ENCODE results near the gene MYRFL.

Gene MYRFL

DNA sequence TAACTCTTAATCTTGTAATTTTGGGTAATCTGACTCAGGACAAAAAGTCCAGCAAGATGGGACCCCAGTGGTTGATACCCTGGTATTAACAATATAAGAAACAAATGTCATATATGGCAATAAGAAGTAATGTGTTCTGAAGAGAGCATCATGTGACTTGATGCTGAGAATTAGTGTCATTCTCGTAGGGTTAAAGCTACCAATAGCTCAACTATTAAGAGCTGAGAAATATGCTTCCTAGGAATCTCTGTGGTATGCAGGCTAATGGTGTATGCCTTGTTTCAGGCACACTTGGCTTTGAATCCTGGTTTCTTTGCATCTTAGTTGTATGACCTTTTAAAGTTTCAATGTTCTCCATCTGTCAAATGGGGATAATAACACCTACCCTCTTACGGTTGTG, 9.1 kb downstream of the MYRFL start:
- TF ChIP-seq, protein P1, sequence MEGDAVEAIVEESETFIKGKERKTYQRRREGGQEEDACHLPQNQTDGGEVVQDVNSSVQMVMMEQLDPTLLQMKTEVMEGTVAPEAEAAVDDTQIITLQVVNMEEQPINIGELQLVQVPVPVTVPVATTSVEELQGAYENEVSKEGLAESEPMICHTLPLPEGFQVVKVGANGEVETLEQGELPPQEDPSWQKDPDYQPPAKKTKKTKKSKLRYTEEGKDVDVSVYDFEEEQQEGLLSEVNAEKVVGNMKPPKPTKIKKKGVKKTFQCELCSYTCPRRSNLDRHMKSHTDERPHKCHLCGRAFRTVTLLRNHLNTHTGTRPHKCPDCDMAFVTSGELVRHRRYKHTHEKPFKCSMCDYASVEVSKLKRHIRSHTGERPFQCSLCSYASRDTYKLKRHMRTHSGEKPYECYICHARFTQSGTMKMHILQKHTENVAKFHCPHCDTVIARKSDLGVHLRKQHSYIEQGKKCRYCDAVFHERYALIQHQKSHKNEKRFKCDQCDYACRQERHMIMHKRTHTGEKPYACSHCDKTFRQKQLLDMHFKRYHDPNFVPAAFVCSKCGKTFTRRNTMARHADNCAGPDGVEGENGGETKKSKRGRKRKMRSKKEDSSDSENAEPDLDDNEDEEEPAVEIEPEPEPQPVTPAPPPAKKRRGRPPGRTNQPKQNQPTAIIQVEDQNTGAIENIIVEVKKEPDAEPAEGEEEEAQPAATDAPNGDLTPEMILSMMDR (IDR thresholded peaks at IDR 0.05) = no peak
- DNase-seq (ENCODE audit: low spot score) = no peak
- Histone ChIP-seq H3K4me3 (no peak overlapping the region), H3K27ac (no peak overlapping the region)

DNA sequence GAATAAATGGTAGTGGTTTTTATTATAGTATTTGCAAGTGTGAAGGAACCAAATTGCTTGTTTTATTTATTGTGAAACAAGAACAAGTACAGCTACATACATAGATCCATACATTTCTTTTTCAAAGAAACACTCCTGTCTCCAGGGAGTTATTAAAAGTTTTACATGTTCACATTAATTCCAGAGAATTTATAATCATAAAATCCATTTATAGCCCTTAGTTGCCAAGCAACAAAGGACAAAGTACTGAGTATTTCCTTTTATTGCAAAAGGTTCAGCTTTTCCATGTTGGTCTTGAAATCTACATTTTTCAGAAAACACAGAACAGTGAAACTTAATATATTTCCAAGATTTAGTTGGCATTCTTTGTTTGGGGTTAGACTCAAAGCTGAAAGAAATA, 9.5 kb downstream of the MYRFL start:
- H3K4me3 ChIP-seq = no peak overlapping the region
- TF ChIP-seq, protein P1 (IDR thresholded peaks at IDR 0.05) = no peak
- no peak overlapping the region for H3K27ac ChIP-seq
- DNase-seq (ENCODE audit: low spot score) = no peak

DNA sequence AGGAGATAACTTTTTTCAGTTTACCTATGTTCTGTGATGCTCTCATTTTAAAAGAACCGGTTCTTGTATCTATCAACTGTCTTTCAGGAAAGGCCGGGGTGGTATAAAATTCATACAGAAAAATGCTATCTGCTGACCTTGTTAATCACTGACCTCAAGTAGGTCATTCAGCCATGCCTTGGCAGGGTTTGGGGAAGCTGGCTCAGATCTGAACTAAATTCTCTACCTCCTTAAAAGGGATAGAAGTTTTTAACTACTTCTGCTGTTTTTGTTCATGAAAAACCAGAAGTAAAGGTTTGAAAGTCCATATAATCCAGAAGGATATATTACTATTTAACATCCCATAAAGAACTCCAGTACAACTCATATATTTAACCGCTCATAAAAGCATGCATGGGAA, 10.1 kb downstream of the MYRFL start:
- Histone ChIP-seq H3K27ac (no peak overlapping the region), H3K4me3 (no peak overlapping the region)
- TF ChIP-seq, protein P1 (IDR thresholded peaks at IDR 0.05) = no peak
- no peak for DNase-seq (ENCODE audit: low spot score)

DNA sequence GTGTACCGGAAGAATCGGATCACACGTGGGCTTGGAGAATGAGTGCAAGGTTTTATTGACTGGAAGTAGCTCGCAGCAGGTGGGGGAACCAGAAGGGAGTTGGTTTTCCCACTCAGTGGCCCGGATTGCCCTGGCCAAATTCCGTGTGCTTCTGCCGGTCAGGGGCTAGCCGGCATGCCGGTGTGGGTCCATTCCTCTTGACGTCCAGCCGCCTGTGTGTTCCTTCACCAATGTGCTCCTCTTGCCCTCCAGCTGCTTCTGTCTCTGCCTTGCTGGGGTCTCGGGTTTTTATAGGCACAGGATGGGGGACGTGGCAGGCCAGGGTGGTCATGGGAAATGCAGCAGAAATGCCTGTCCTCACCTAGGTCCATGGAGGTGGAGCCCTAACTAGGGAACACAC, 11.0 kb downstream of the MYRFL start:
- Histone ChIP-seq H3K27ac (no peak overlapping the region), H3K4me3 (no peak overlapping the region)
- DNase-seq (ENCODE audit: low spot score) = no peak
- TF ChIP-seq, protein P1 (IDR thresholded peaks at IDR 0.05) = no peak

DNA sequence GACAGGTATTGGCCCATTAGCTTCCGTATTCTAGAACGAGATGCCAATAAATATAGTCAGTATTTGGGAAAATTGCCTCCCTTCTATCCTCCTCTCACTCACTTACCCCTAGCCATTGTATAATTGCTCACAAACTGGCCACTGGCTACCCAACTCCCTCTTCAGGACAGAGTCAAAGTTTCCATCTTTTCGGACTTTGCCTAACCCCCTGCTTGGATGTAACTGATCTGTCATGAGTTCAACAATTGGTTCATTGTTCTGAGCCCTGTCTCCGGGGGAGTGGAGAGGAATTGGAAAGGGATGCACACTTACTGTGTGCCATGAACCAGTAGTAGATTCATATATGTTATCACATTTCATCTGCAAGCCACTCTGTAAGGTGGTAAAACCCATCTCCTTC, 12.2 kb downstream of the MYRFL start:
- TF ChIP-seq, protein P1 (IDR thresholded peaks at IDR 0.05) = no peak
- Histone ChIP-seq H3K4me3 (no peak overlapping the region), H3K27ac (no peak overlapping the region)
- no peak for DNase-seq (ENCODE audit: low spot score)

DNA sequence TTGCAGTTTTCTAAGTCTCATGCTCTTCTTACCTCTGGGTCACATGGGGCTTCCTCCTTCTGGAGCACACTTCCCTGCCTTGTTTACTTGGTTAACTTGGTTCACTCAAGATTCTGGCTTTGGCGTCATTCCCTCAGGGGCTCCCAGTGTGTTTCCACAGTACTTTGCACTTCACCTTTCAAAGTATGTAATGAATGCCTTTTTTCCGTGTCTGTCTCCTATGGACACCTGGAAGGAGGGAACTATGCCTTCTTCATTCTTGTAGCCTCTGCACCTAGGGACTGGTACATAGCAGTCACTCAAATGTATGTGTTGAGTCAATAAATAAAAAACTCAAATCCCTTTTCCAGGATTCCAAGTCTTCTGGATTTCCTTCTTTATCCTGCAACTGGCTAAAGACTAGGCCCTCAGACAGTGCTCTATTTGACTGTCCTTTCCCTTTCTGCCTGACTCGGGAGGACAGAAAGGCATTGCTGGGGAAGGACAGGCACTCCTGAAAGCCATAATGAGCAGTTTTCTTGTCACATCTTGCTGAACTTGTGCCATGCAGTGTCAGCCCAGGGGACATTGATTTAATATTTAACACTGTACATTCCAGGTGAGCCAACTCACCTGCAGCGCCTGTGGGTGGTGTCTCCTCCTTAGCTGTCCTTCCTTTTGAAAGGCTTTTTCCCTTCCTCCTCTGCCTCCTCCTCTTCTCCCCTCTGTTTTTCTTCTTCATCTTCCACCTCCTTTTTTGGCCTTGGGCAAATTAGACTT, 12.8 kb downstream of the MYRFL start:
- H3K27ac ChIP-seq = no peak overlapping the region
- TF ChIP-seq, protein P1 (IDR thresholded peaks at IDR 0.05) = no peak
- DNase-seq (ENCODE audit: low spot score) = no peak
- H3K4me3 ChIP-seq = no peak overlapping the region

DNA sequence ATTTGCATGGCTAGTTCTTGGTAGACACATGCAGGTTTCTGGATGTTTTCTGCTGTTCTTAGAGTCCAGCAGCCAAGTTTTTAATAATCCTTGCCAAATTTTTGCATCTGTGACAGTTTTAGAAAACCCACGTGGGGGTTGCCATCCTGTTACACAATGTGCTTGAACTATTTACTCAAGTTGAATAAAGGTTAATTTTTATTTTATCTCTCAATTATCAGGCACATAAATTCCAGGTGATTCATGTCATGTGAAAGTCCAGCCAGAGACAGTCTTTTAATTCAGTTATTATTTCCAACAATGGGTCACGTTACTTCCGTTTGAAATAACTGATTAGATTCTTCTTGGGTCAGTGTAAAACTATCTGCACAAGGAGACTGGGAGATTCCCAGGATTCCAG, 15.7 kb downstream of the MYRFL start:
- TF ChIP-seq, protein P1 (IDR thresholded peaks at IDR 0.05) = no peak
- no peak for DNase-seq (ENCODE audit: low spot score)
- H3K4me3 ChIP-seq = no peak overlapping the region
- no peak overlapping the region for H3K27ac ChIP-seq
